ENCODE measurements around the gene ID2.

Gene ID2

GRCh38 chr2:8666581-8666980 lies 15.3 kb upstream of the ID2 start:
- no peaks in the 10 kb centered on the region for H3K9me3 ChIP-seq

GRCh38 chr2:8667896-8668512 lies 13.9 kb upstream of the ID2 start:
- no peaks in the 10 kb centered on the region for H3K9me3 ChIP-seq
- no peak for TF ChIP-seq CTCF (IDR thresholded peaks at IDR 0.05)
- H3K4me3 ChIP-seq (ENCODE audit: low read depth in 1 of 2, low read length in 1 of 2): no peak overlapping the region
- H3K27ac ChIP-seq: no peak overlapping the region
- H3K4me1 ChIP-seq (ENCODE audit: control insufficient read depth in 1 of 2, insufficient read depth in 1 of 2, low read depth in 1 of 2, low read length in 1 of 2): no peaks in the 10 kb centered on the region
- H3K27me3 ChIP-seq: peaks cover 33% of the 10 kb centered on the region
- H3K36me3 ChIP-seq: no peaks in the 10 kb centered on the region

More at GRCh38 chr2:8666581-8666980, 15.3 kb upstream of the ID2 start:
- H3K36me3 ChIP-seq: no peaks in the 10 kb centered on the region
- H3K27me3 ChIP-seq: peaks cover 31% of the 10 kb centered on the region
- no peak overlapping the region for H3K4me3 ChIP-seq (ENCODE audit: low read depth in 1 of 2, low read length in 1 of 2)
- no peaks in the 10 kb centered on the region for H3K4me1 ChIP-seq (ENCODE audit: control insufficient read depth in 1 of 2, insufficient read depth in 1 of 2, low read depth in 1 of 2, low read length in 1 of 2)
- H3K27ac ChIP-seq: no peak overlapping the region
- TF ChIP-seq CTCF (IDR thresholded peaks at IDR 0.05): no peak

- no peak for TF ChIP-seq CTCF (IDR thresholded peaks at IDR 0.05)
- H3K4me3 ChIP-seq (ENCODE audit: low read depth in 1 of 2, low read length in 1 of 2): no peak overlapping the region
- no peaks in the 10 kb centered on the region for H3K36me3 ChIP-seq
- H3K27me3 ChIP-seq: peaks cover 35% of the 10 kb centered on the region
- no peaks in the 10 kb centered on the region for H3K9me3 ChIP-seq
- H3K27ac ChIP-seq: no peak overlapping the region
- no peaks in the 10 kb centered on the region for H3K4me1 ChIP-seq (ENCODE audit: control insufficient read depth in 1 of 2, insufficient read depth in 1 of 2, low read depth in 1 of 2, low read length in 1 of 2)
Observed at GRCh38 chr2:8669157-8669817, 12.6 kb upstream of the ID2 start.

GRCh38 chr2:8670580-8670979 lies 11.3 kb upstream of the ID2 start:
- Histone ChIP-seq H3K36me3 (no peaks in the 10 kb centered on the region), H3K4me1 (ENCODE audit: control insufficient read depth in 1 of 2, insufficient read depth in 1 of 2, low read depth in 1 of 2, low read length in 1 of 2) (no peaks in the 10 kb centered on the region), H3K27me3 (peaks cover 48% of the 10 kb centered on the region), H3K9me3 (no peaks in the 10 kb centered on the region), H3K27ac (no peak overlapping the region), H3K4me3 (ENCODE audit: low read depth in 1 of 2, low read length in 1 of 2) (no peak overlapping the region)
- TF ChIP-seq CTCF (IDR thresholded peaks at IDR 0.05): no peak

GRCh38 chr2:8671176-8671575 lies 10.7 kb upstream of the ID2 start:
- Histone ChIP-seq H3K27ac (no peak overlapping the region), H3K9me3 (no peaks in the 10 kb centered on the region), H3K4me3 (ENCODE audit: low read depth in 1 of 2, low read length in 1 of 2) (no peak overlapping the region), H3K4me1 (ENCODE audit: control insufficient read depth in 1 of 2, insufficient read depth in 1 of 2, low read depth in 1 of 2, low read length in 1 of 2) (peaks cover under 1% of the 10 kb centered on the region in 2 experiments), H3K36me3 (no peaks in the 10 kb centered on the region), H3K27me3 (peaks cover 54% of the 10 kb centered on the region)
- TF ChIP-seq CTCF (IDR thresholded peaks at IDR 0.05): no peak
